Endothelial cell of umbilical vein (primary cell): ENCODE data around the gene CAV2. TPM values are rescaled to one million over a fixed set of nuclear protein-coding genes. Genes with fewer than 3 reads are reported as not detected.

ENCODE experiments used
- BruUV-seq: library from RNA; stranded (reverse); fragments of 400-500 nt; replicated peaks from 2 replicates; lab custom pipeline; 2021; lab: Mats Ljungman, UMichigan
- CTCF ChIA-PET: fragments of 300-600, 350-600 bp; sonication (Branson Sonifier 250); formaldehyde crosslinking; loops from one replicate; lab custom pipeline; 2021; ENCODE audit warnings: antibody characterized with exemption, inconsistent platforms; lab: Charles Lee
- POLR2A ChIA-PET: fragments of 300-600, 350-600 bp; sonication (Branson Sonifier 250); formaldehyde crosslinking; loops from one replicate; lab custom pipeline; 2021; ENCODE audit warnings: antibody characterized with exemption, inconsistent platforms; lab: Charles Lee
- DNase-seq: peaks from one replicate; pipeline ENCODE4 v3.0.0-alpha.2; 2011; ENCODE audit warnings: low read depth, low spot score
- FAIRE-seq: peaks from 2 replicates; lab custom pipeline; 2011; peaks lifted over from hg19 to GRCh38; lab: Jason Lieb, UNC
- H2AFZ ChIP-seq: 2 replicates; pipeline ENCODE4 v1.6.0; 2012; ENCODE audit warnings: low read depth, low read length, control low read depth, inconsistent platforms
- H3K27ac ChIP-seq: 2 replicates; pipeline ENCODE4 v1.5.1; 2011; ENCODE audit warnings: low read depth, mild to moderate bottlenecking, control low read depth, low read length, moderate library complexity; ENCODE audit not compliant: insufficient read depth
- H3K27me3 ChIP-seq, 2 experiments: 2 replicates each; pipeline versions ENCODE4 v1.6.0 to v1.6.1; 2011; ENCODE audit warnings: low read length in 2 of 2, mixed read lengths in 1 of 2; ENCODE audit not compliant: control insufficient read depth in 2 of 2, insufficient read depth in 2 of 2
- H3K36me3 ChIP-seq, 2 experiments: 2 replicates in 1 of 2; 3 replicates in 1 of 2; pipeline ENCODE4 v1.5.1; 2011; ENCODE audit warnings: low read length in 2 of 2, mild to moderate bottlenecking in 1 of 2, moderate library complexity in 1 of 2; ENCODE audit not compliant: control insufficient read depth in 2 of 2, insufficient read depth in 2 of 2; ENCODE audit errors: extremely low read depth in 1 of 2
- H3K4me1 ChIP-seq: 3 replicates; pipeline ENCODE4 v1.5.1; 2011; ENCODE audit warnings: mild to moderate bottlenecking, low read length; ENCODE audit not compliant: control insufficient read depth, insufficient read depth; ENCODE audit errors: extremely low read depth
- H3K4me2 ChIP-seq: 2 replicates; pipeline ENCODE4 v1.6.1; 2011; ENCODE audit warnings: low read length, control low read depth, mixed read lengths; ENCODE audit not compliant: insufficient read depth
- H3K4me3 ChIP-seq, 3 experiments: fragments of 200-600 bp in 1 of 3; sonication (generic), shearing (Covaris generic) in 1 of 3; replicated peaks in 1 of 3; 2 replicates each; pipeline ENCODE4 v1.5.1; 2011 to 2016; ENCODE audit warnings: control low read depth in 3 of 3, low read length in 3 of 3, mild to moderate bottlenecking in 2 of 3, inconsistent platforms in 1 of 3, low read depth in 1 of 3, moderate library complexity in 1 of 3; ENCODE audit not compliant: insufficient read depth in 1 of 3
- H3K79me2 ChIP-seq: 2 replicates; pipeline ENCODE4 v1.6.0; 2012; ENCODE audit warnings: low read length, inconsistent platforms; ENCODE audit not compliant: control insufficient read depth, insufficient read depth
- H3K9ac ChIP-seq: replicated peaks from 2 replicates; pipeline ENCODE3; 2011; ENCODE audit warnings: low read length, control low read depth; ENCODE audit not compliant: insufficient read depth; ENCODE audit errors: extremely low read depth
- H3K9me1 ChIP-seq: replicated peaks from 3 replicates; pipeline ENCODE4 v1.6.0; 2011; ENCODE audit warnings: mild to moderate bottlenecking, low read length; ENCODE audit not compliant: control insufficient read depth, insufficient read depth; ENCODE audit errors: extremely low read depth
- H3K9me3 ChIP-seq: replicated peaks from 2 replicates; pipeline ENCODE4 v1.5.1; 2012; ENCODE audit warnings: low read length, inconsistent platforms; ENCODE audit not compliant: control insufficient read depth, insufficient read depth
- H4K20me1 ChIP-seq: replicated peaks from 2 replicates; pipeline ENCODE3; 2011; ENCODE audit warnings: mild to moderate bottlenecking, low read length; ENCODE audit not compliant: control insufficient read depth, insufficient read depth; ENCODE audit errors: extremely low read depth
- GATA2 ChIP-seq: IDR thresholded peaks from 2 replicates; pipeline ENCODE4 v1.7.0; 2011; ENCODE audit warnings: low read depth, mild to moderate bottlenecking, moderate library complexity, mixed read lengths, low read length; ENCODE audit not compliant: insufficient read length, insufficient read depth
- POLR2A ChIP-seq: IDR thresholded peaks from 2 replicates; pipeline ENCODE4 v1.6.1; 2012; ENCODE audit warnings: low read depth, mild to moderate bottlenecking, control low read depth, low read length
- POLR2AphosphoS5 ChIP-seq: IDR thresholded peaks from 2 replicates; pipeline ENCODE4 v1.6.1; 2012; ENCODE audit warnings: low read depth, mild to moderate bottlenecking, control low read depth, low read length, moderate library complexity; ENCODE audit not compliant: insufficient read depth
- dilution Hi-C: fragments of 300-500 bp; cut with MboI; formaldehyde crosslinking; loops from one replicate; pipeline ENCODE4 v1.15.0; 2019; ENCODE audit warnings: low sequenced_read_pairs; ENCODE audit not compliant: extremely low pct_ligation_motif_present
- intact Hi-C: fragments of 100-400 bp; cut with micrococcal nuclease; formaldehyde crosslinking; loops from one replicate; pipeline ENCODE4 v1.10.0; 2022
- polyA plus RNA-seq, 4 experiments: library from polyadenylated mRNA; depleted of rRNA in 3 of 4; stranded (reverse) in 3 of 4; unstranded in 1 of 4; fragments of >200 nt; gene quantifications; 2 replicates each; pipeline versions ENCODE4 v1.2.1 to v1.2.3, GENCODE V29; 2011 to 2012; ENCODE audit warnings: missing spikeins in 1 of 4
- total RNA-seq: library from RNA; stranded (reverse); gene quantifications from 2 replicates; pipeline ENCODE4 v1.2.3, GENCODE V29; 2021

CAV2 gene
- total and polyA plus RNA-seq, 2 donors (not counting 3 experiments of a cell fraction or from before 2014, with no cell fraction given) = 179 to 327 TPM

- peak; percentile 10 for TF ChIP-seq POLR2A
- no peak for TF ChIP-seq GATA2
- TF ChIP-seq POLR2AphosphoS5 = no peak
- no peak overlapping the region for H3K9ac ChIP-seq
- peaks cover 13% of the 10 kb centered on the region for H4K20me1 ChIP-seq
- no TSS peak for BruUV-seq
- CTCF ChIA-PET = interaction anchor here (0.7 to 1.7 kb wide), 3 partner anchors 10 to 20 kb away, joined by 3 to 8 read pairs (median 3); no protein-coding TSS in a partner anchor
- no peak overlapping the region for H3K27ac ChIP-seq
- no peaks in the 10 kb centered on the region for H3K27me3 ChIP-seq
- POLR2A ChIA-PET = interaction anchor here (0.7 kb wide), 1 partner anchor 18 kb away, joined by 3 read pairs; no protein-coding TSS in a partner anchor
- H3K4me1 ChIP-seq = peaks cover 22% of the 10 kb centered on the region
- H3K9me3 ChIP-seq = no peaks in the 10 kb centered on the region
- H3K4me3 ChIP-seq = no peak overlapping the region
- DNase-seq (no peak), FAIRE-seq (no peak)
- H3K79me2 ChIP-seq = peaks cover 56% of the 10 kb centered on the region
- intact Hi-C loops = loop anchor here (2.0 kb wide), 1 partner anchor 13 kb away; no protein-coding TSS in a partner anchor
- dilution Hi-C loops = no loop called here
- H2AFZ ChIP-seq = no peak overlapping the region
- H3K9me1 ChIP-seq = no peaks in the 10 kb centered on the region
- H3K36me3 ChIP-seq = peaks cover 31 to 33% of the 10 kb centered on the region in 2 experiments
- H3K4me2 ChIP-seq = no peak overlapping the region
Measured at GRCh38 chr7:116557901-116558300, 58.4 kb downstream of the CAV2 start.

Other genes with a start within 250 kb of the CAV2 start
- gene CAV1, start 25.3 kb downstream of the CAV2 start, total RNA-seq = 1,126 and 1,483 TPM in 2 replicates
- 3,129 and 3,339 TPM in 2 replicates for gene CAV1, start 25.3 kb downstream of the CAV2 start, polyA plus RNA-seq
- gene MET, start 172.5 kb downstream of the CAV2 start, total RNA-seq = 44.5 and 52.0 TPM in 2 replicates
- 17.3 and 21.1 TPM in 2 replicates for gene MET, start 172.5 kb downstream of the CAV2 start, polyA plus RNA-seq